Measurements from ENCODE around the gene SNAP23.

SNAP23 gene

GRCh38 chr15:42456531-42456930 lies 38.9 kb upstream of the SNAP23 start:
- TF ChIP-seq CTCF (conservative IDR thresholded peaks at IDR 0.05; ENCODE audit: low read depth, low read length), result no peak
- DNase-seq (ENCODE audit: low read depth), result peak; percentile 19
- H3K4me3 ChIP-seq (ENCODE audit: low read depth, low read length), result peak overlapping the region; percentile 55

- TF ChIP-seq CTCF (conservative IDR thresholded peaks at IDR 0.05; ENCODE audit: low read depth, low read length), result no peak
- peak overlapping the region; percentile 55 for H3K4me3 ChIP-seq (ENCODE audit: low read depth, low read length)
- peak; percentile 41 for DNase-seq (ENCODE audit: low read depth)
Observed at GRCh38 chr15:42456971-42457370, 38.5 kb upstream of the SNAP23 start.

- no peak for TF ChIP-seq CTCF (conservative IDR thresholded peaks at IDR 0.05; ENCODE audit: low read depth, low read length)
- peak overlapping the region; percentile 55 for H3K4me3 ChIP-seq (ENCODE audit: low read depth, low read length)
- DNase-seq (ENCODE audit: low read depth), result peak; percentile 98
Observed at GRCh38 chr15:42457445-42458442, 37.7 kb upstream of the SNAP23 start.

GRCh38 chr15:42461261-42461660 lies 34.2 kb upstream of the SNAP23 start:
- TF ChIP-seq CTCF (conservative IDR thresholded peaks at IDR 0.05; ENCODE audit: low read depth, low read length), result no peak
- H3K4me3 ChIP-seq (ENCODE audit: low read depth, low read length), result no peak overlapping the region
- no peak for DNase-seq (ENCODE audit: low read depth)

GRCh38 chr15:42465520-42466259 lies 29.7 kb upstream of the SNAP23 start:
- no peak for TF ChIP-seq CTCF (conservative IDR thresholded peaks at IDR 0.05; ENCODE audit: low read depth, low read length)

GRCh38 chr15:42471002-42471401 lies 24.4 kb upstream of the SNAP23 start:
- H3K4me3 ChIP-seq (ENCODE audit: low read depth, low read length), result no peak overlapping the region
- no peak for TF ChIP-seq CTCF (conservative IDR thresholded peaks at IDR 0.05; ENCODE audit: low read depth, low read length)
- DNase-seq (ENCODE audit: low read depth), result no peak

More at GRCh38 chr15:42465520-42466259, 29.7 kb upstream of the SNAP23 start:
- H3K4me3 ChIP-seq (ENCODE audit: low read depth, low read length), result no peak overlapping the region
- DNase-seq (ENCODE audit: low read depth), result no peak
